Uterus (tissue), 4 donors: ENCODE data around the gene LBH. TPM values are rescaled to one million over a fixed set of nuclear protein-coding genes. Genes with fewer than 3 reads are reported as not detected.

Source experiments
- DNase-seq, 2 donors: peaks; one replicate each; pipeline ENCODE4 v3.0.0-alpha.2; 2019 to 2020
- H3K27ac ChIP-seq, 2 donors: fragments of 200-600 bp; sonication (generic); 1 replicate in 1 of 2; 2 replicates in 1 of 2; pipeline ENCODE4 v1.5.1; 2016 to 2018
- H3K27me3 ChIP-seq, 2 donors: fragments of 200-600 bp; sonication (generic); one replicate each; pipeline ENCODE4 v1.5.1; 2018 to 2019; ENCODE audit warnings: control low read depth in 1 of 2
- H3K36me3 ChIP-seq, 2 donors: fragments of 200-600 bp; sonication (generic); one replicate each; pipeline ENCODE4 v1.5.1; 2019; ENCODE audit warnings: control low read depth in 1 of 2
- H3K4me1 ChIP-seq, 2 donors: fragments of 200-600 bp; sonication (generic); one replicate each; pipeline ENCODE4 v1.5.1; 2018 to 2019; ENCODE audit warnings: control low read depth in 1 of 2
- H3K4me3 ChIP-seq, 2 donors: fragments of 200-600 bp; sonication (generic); 1 replicate in 1 of 2; 2 replicates in 1 of 2; pipeline ENCODE4 v1.5.1; 2018 to 2019; ENCODE audit warnings: mild to moderate bottlenecking in 1 of 2
- H3K9me3 ChIP-seq, 2 donors: fragments of 200-600 bp; sonication (generic); one replicate each; pipeline ENCODE4 v1.5.1; 2019; ENCODE audit warnings: control low read depth in 1 of 2
- CTCF ChIP-seq, 4 experiments: fragments of 200-600 bp in 2 of 4; fragments of 450-650 bp in 2 of 4; sonication (generic) in 2 of 4; IDR thresholded peaks; one replicate each; pipeline ENCODE4 v1.5.1; 2016 to 2019; ENCODE audit warnings: antibody characterized with exemption in 4 of 4, mild to moderate bottlenecking in 2 of 4, moderate library complexity in 1 of 4
- POLR2A ChIP-seq, 2 donors: fragments of 450-650 bp; IDR thresholded peaks; one replicate each; pipeline ENCODE4 v1.6.1; 2016; ENCODE audit warnings: antibody characterized with exemption in 2 of 2, mild to moderate bottlenecking in 1 of 2, moderate library complexity in 1 of 2
- intact Hi-C: fragments of 100-400 bp; cut with DNase I; formaldehyde crosslinking; loops from one replicate; pipeline ENCODE4 v1.15.1; 2023; ENCODE audit warnings: low total_unique reads
- total RNA-seq, 4 donors: library from RNA; depleted of rRNA in 3 of 4; stranded (reverse); fragments of >200 nt in 3 of 4; gene quantifications; one replicate each; pipeline versions ENCODE4 v1.1.0 to v1.2.4, GENCODE V29; 2014 to 2023
- donor health status: DM: yes; HTN: yes; CAD: no.

LBH gene
- total RNA-seq, 4 donors from 2014 or later: 30.7 to 94.3 (median 64.5) TPM

DNA sequence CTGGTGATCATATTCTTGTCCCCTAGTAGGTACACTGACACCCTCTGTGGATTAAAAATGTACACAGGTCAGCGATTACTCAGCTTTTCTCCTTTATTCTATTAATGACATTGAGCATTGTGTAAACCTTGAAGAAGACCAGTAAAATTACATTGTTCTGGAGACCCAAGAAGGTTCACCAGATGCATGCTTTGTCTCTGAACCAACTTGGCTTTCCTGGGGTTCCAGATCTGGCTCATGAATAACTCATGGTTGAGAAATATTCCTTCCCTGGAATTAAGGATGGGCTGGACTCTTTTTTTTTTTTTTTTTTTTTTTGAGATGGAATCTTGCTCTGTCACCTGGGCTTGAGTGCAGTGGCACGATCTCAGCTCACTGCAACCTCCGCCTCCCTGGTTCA lies 11.9 kb downstream of the LBH start:
- DNase-seq: no peak
- Histone ChIP-seq H3K4me1 (peaks cover 0 to 10% of the 10 kb centered on the region in 2 donors), H3K27me3 (no peaks in the 10 kb centered on the region), H3K27ac (no peak overlapping the region), H3K36me3 (no peaks in the 10 kb centered on the region), H3K9me3 (no peaks in the 10 kb centered on the region), H3K4me3 (no peak overlapping the region)
- intact Hi-C loops: no loop called here
- TF ChIP-seq POLR2A (IDR thresholded peaks at IDR 0.05) (no peak), CTCF (IDR thresholded peaks at IDR 0.05) (no peak)

- no peak for DNase-seq
- Histone ChIP-seq H3K9me3 (no peaks in the 10 kb centered on the region), H3K27ac (no peak overlapping the region), H3K4me1 (peaks cover 0 to 3% of the 10 kb centered on the region in 2 donors), H3K36me3 (no peaks in the 10 kb centered on the region), H3K4me3 (no peak overlapping the region), H3K27me3 (no peaks in the 10 kb centered on the region)
- intact Hi-C loops: no loop called here
- TF ChIP-seq CTCF (IDR thresholded peaks at IDR 0.05) (no peak), POLR2A (IDR thresholded peaks at IDR 0.05) (no peak)
These were observed 14.0 kb downstream of the LBH start for GRCh38 chr2:30245364-30245763.

- intact Hi-C loops: no loop called here
- DNase-seq: no peak
- Histone ChIP-seq H3K36me3 (no peaks in the 10 kb centered on the region), H3K9me3 (no peaks in the 10 kb centered on the region), H3K4me1 (peaks cover 0 to 8% of the 10 kb centered on the region in 2 donors), H3K27ac (peak overlapping the region in 1 of 2 donors; percentile 27), H3K4me3 (no peak overlapping the region), H3K27me3 (no peaks in the 10 kb centered on the region)
- TF ChIP-seq POLR2A (IDR thresholded peaks at IDR 0.05) (no peak), CTCF (IDR thresholded peaks at IDR 0.05) (no peak)
These were observed 17.5 kb downstream of the LBH start for GRCh38 chr2:30248791-30249190.

- Histone ChIP-seq H3K4me1 (peaks cover 0 to 8% of the 10 kb centered on the region in 2 donors), H3K27me3 (no peaks in the 10 kb centered on the region), H3K36me3 (no peaks in the 10 kb centered on the region), H3K27ac (peak overlapping the region in 1 of 2 donors; percentile 27), H3K4me3 (no peak overlapping the region), H3K9me3 (no peaks in the 10 kb centered on the region)
- intact Hi-C loops: no loop called here
- peak in 1 of 2 donors; percentile 6 for DNase-seq
- TF ChIP-seq POLR2A (IDR thresholded peaks at IDR 0.05) (no peak), CTCF (IDR thresholded peaks at IDR 0.05) (no peak)
These were observed 18.0 kb downstream of the LBH start for GRCh38 chr2:30249354-30249753.

GRCh38 chr2:30250421-30250820 lies 19.1 kb downstream of the LBH start:
- intact Hi-C loops: no loop called here
- peak in 1 of 2 donors; percentile 8 for DNase-seq
- Histone ChIP-seq H3K4me3 (no peak overlapping the region), H3K27ac (peak overlapping the region in 1 of 2 donors; percentile 15), H3K27me3 (no peaks in the 10 kb centered on the region), H3K4me1 (peaks cover 0 to 8% of the 10 kb centered on the region in 2 donors), H3K36me3 (no peaks in the 10 kb centered on the region), H3K9me3 (no peaks in the 10 kb centered on the region)
- no peak for TF ChIP-seq CTCF (IDR thresholded peaks at IDR 0.05)
- TF ChIP-seq POLR2A (IDR thresholded peaks at IDR 0.05): no peak
